Epithelial cell of esophagus (primary cell): Measurements from ENCODE around the gene SSH2.

Experiments used
- DNase-seq: peaks from one replicate; pipeline ENCODE4 v3.0.0; 2010; ENCODE audit warnings: low read depth
- H3K4me3 ChIP-seq: 2 replicates; pipeline ENCODE4 v1.5.1; 2011; ENCODE audit warnings: mild to moderate bottlenecking, low read length, control low read depth
- CTCF ChIP-seq: IDR thresholded peaks from 2 replicates; pipeline ENCODE4 v1.5.1; 2011; ENCODE audit warnings: low read depth, mild to moderate bottlenecking, low read length, control low read depth, inconsistent platforms; ENCODE audit not compliant: insufficient read depth; ENCODE audit errors: missing control alignments

Gene SSH2

GRCh38 chr17:29847527-29848400 lies 82.3 kb downstream of the SSH2 start:
- no peak for TF ChIP-seq CTCF
- H3K4me3 ChIP-seq: no peak overlapping the region
- DNase-seq: no peak

DNA sequence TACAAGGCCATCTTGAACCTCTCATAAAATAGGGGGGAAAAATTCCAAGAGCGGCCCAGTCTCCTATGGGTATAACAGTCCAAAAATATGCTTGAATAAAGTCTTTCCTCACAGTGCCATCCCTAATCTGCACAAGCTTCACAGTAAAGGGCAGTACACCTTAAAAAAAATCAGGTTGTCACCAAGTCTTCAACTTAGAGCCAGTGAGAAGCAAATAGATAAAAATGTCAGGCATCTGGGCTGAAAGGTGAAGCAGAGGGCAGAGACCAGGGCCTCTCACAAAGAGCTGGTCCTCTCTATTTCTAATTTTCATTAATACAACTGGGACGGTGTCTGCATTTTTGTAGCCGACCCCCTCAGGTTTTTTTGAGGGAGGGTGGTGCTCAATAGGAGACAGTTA lies 82.9 kb downstream of the SSH2 start:
- TF ChIP-seq CTCF: no peak
- DNase-seq: no peak
- no peak overlapping the region for H3K4me3 ChIP-seq

GRCh38 chr17:29846298-29846697 lies 83.7 kb downstream of the SSH2 start:
- no peak for DNase-seq
- no peak overlapping the region for H3K4me3 ChIP-seq
- no peak for TF ChIP-seq CTCF

GRCh38 chr17:29844339-29845048 lies 85.5 kb downstream of the SSH2 start:
- DNase-seq: no peak
- no peak for TF ChIP-seq CTCF

GRCh38 chr17:29840884-29841283 lies 89.1 kb downstream of the SSH2 start:
- no peak overlapping the region for H3K4me3 ChIP-seq
- DNase-seq: peak; percentile 65
- TF ChIP-seq CTCF: no peak

More at GRCh38 chr17:29844339-29845048, 85.5 kb downstream of the SSH2 start:
- no peak overlapping the region for H3K4me3 ChIP-seq

DNA sequence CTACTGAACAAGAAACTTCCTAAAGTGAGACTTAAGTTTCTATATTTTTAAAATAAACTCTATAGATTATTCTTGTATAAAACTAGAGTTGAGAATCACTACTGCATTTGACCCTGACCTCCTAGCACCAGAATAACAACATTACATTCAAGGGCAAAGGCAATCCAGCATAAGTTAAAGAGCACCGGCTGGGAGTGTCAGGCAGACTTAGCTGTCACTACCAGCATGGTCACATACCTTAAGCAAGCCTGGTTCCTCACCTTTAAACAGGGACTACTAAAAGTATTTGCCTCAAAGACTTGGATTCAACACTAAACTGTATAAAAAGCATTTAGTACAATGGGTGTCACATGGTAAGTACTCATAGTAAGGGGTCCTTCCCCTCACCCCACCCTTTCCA lies 90.4 kb downstream of the SSH2 start:
- TF ChIP-seq CTCF: no peak
- H3K4me3 ChIP-seq: no peak overlapping the region
- no peak for DNase-seq

DNA sequence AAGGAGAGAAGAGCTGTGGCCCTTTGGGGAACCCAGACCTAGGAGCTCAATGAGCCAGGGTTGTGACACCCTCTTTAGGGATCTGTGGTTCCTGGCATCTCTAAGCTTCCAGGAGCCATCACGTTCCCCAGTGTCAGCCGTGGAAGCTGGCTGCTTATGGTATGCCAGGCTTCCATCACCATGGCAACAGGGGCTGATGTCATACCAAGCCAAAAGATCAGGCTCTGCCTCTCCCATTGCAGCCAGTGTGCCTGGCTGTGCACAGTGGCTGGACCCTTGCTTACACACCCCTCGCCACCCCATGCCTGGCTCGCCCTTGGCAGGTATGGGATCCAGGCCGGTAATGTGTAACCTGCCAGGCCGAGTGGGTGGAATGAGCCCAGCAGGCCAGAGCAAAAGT lies 91.1 kb downstream of the SSH2 start:
- no peak for DNase-seq
- no peak overlapping the region for H3K4me3 ChIP-seq
- no peak for TF ChIP-seq CTCF
